ENCODE results near the gene LENG9.

DNA sequence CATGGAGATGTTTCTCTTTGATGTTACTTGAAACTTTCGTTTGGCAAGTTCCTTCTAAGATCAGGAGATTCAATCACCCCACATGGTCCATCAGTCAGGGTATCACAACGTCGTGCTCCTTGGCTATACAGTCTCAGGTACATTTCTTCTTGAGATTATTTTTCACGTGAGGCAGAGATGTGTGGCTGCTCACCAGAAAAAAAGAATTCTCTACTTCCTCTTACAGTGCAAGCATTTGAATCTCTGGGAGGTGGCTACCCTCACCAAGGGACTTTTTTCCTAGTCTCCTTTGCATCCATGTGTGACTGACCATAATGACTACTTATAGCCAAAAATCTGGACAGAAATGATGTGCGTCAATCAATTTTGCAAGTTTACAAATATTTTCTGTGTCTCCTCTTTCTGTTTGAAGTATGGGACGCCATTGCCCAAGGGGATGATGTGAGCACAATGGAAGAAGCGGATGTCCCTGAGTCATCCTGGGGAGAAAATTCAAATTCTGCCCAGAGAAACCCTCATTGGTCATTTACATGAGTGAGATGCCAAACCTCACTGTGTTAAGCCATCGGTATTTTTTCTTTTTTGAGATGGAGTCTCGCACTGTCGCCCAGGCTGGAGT is 30.5 kb upstream of the LENG9 start:
- no peak for TF ChIP-seq CTCF (IDR thresholded peaks at IDR 0.05 in 4 of 5, conservative IDR thresholded peaks at IDR 0.05 in 1 of 5)
- TF ChIP-seq POLR2A (IDR thresholded peaks at IDR 0.05), result no peak

Measured in gastrocnemius medialis (tissue), 4 donors.